ENCODE data around the gene KLHL30. TPM values are rescaled to one million over a fixed set of nuclear protein-coding genes. Genes with fewer than 3 reads are reported as not detected.
"Not testable (repeated sequence)": the region's sequence is repeated elsewhere in the genome, so short reads cannot be mapped to it uniquely, and the experiment has no call there.

Gene KLHL30
- total RNA-seq, 2 donors from 2014 or later: 0.07 to 0.13 TPM

DNA sequence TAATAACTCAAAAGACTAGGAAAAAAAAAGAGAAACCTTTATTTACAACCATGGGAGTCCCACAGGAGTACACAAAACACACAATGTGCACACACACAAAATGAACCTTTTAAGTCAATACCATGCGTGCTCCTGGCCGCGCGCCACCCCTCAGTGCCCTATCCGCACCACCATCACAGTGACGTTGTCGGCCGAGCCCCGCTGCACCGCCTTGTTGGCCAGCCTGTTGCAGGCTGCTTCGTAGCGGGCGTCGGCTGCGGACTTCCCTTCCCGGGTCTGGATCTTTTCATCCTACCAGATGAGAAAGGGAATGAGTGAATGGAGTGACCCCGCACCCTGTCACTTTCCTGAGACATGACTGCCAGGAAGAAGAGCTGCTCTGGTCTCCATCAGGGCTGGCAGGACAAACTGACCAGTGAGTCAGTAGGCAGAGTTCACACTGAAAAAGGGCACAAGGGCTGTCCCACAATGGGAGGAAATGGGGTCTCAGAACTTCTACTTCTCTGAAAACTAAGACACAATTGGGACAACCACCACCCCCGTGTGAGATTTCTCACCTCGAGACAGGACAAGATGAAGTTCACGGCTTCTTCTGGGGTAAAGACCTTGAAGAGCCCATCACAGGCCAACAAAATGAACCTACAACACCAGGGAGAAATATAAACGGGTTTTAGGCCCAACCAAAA, 32.1 kb downstream of the KLHL30 start:
- DNase-seq: no peak
- TF ChIP-seq, protein P1, sequence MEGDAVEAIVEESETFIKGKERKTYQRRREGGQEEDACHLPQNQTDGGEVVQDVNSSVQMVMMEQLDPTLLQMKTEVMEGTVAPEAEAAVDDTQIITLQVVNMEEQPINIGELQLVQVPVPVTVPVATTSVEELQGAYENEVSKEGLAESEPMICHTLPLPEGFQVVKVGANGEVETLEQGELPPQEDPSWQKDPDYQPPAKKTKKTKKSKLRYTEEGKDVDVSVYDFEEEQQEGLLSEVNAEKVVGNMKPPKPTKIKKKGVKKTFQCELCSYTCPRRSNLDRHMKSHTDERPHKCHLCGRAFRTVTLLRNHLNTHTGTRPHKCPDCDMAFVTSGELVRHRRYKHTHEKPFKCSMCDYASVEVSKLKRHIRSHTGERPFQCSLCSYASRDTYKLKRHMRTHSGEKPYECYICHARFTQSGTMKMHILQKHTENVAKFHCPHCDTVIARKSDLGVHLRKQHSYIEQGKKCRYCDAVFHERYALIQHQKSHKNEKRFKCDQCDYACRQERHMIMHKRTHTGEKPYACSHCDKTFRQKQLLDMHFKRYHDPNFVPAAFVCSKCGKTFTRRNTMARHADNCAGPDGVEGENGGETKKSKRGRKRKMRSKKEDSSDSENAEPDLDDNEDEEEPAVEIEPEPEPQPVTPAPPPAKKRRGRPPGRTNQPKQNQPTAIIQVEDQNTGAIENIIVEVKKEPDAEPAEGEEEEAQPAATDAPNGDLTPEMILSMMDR (IDR thresholded peaks at IDR 0.05): no peak
- H3K9ac ChIP-seq (ENCODE audit: low read depth in 2 of 2, low read length in 2 of 2): no peak overlapping the region
- H3K27ac ChIP-seq: peak overlapping the region; percentile 48
- intact Hi-C loops (cut with DNase I): no loop called here
- peaks cover 8% of the 10 kb centered on the region for H3K36me3 ChIP-seq
- H3K27me3 ChIP-seq: no peaks in the 10 kb centered on the region
- H3K9me3 ChIP-seq: no peaks in the 10 kb centered on the region
- no peak overlapping the region for H3K4me3 ChIP-seq
- peaks cover 2% of the 10 kb centered on the region for H3K4me1 ChIP-seq

DNA sequence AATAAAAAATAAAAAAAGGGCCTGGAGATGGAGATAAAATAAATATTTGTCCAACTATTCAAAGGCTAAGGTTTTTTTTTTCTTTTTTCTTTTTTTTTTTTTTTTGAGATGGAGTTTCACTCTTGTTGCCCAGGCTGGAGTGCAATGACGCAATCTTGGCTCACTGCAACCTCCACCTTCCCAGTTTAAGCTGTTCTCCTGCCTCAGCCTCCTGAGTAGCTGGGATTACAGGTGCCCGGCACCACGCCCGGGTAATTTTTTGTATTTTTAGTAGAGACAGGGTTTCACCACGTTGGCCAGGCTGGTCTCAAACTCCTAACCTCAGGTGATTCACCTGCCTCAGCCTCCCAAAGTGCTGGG, 32.6 kb downstream of the KLHL30 start:
- DNase-seq; H3K36me3 ChIP-seq; intact Hi-C loops (cut with DNase I); H3K27ac ChIP-seq; H3K9me3 ChIP-seq; H3K27me3 ChIP-seq; H3K9ac ChIP-seq (ENCODE audit: low read depth in 2 of 2, low read length in 2 of 2); H3K4me3 ChIP-seq; H3K4me1 ChIP-seq: not testable (repeated sequence)

DNA sequence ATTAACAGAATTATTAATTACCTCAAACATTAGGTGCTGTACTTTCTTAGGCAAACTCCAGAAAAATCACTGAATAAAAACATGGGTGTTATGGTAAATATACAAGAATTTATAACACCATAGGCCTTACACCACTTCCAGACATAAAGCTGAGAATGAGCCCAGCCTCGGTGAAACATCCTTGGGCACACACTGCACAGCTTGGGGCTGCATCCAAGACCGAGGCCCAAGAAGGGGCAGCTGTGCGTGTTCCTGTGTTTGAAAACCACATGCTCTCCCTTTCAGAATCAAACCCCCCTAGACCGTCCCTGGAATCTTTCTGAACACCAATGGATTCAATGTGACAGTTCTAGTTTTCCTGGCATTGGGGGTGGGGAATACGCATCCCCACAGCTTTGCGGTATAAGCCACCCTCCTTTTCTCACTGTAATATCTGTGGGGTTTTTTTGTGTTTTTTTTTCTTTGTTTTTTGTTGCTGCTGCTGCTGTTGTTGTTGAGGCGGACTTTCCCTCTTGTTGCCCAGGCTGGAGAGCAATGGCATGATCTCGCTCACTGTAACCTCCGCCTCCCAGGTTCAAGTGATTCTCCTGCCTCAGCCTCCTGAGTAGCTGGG, 33.2 kb downstream of the KLHL30 start:
- intact Hi-C loops (cut with DNase I): no loop called here
- TF ChIP-seq, protein P1 (IDR thresholded peaks at IDR 0.05): no peak

DNA sequence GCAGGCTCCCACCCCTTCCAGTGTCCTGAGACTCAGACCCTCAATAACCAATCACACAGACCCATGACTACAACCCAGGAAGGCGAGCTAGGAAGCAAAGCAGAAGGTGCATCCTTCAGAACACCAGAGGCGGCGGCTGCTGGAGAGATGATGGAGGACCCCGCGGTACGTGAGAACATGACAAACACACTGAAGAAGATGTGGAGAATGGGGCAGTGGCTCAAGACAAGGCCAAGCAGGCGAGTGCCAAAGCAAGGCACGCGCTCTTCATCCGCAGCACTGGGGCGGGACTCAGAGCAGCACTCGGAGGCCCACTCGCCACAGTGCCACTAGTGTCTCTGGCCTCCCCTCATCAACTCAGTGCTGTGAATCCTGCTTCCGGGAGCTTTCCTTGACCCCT, 34.0 kb downstream of the KLHL30 start:
- intact Hi-C loops (cut with DNase I): no loop called here
- DNase-seq: no peak
- H3K4me3 ChIP-seq: no peak overlapping the region
- peaks cover 8% of the 10 kb centered on the region for H3K36me3 ChIP-seq
- H3K27ac ChIP-seq: no peak overlapping the region
- peaks cover 2% of the 10 kb centered on the region for H3K4me1 ChIP-seq
- H3K9me3 ChIP-seq: no peaks in the 10 kb centered on the region
- H3K27me3 ChIP-seq: no peaks in the 10 kb centered on the region
- TF ChIP-seq, protein P1 (IDR thresholded peaks at IDR 0.05): no peak
- no peak overlapping the region for H3K9ac ChIP-seq (ENCODE audit: low read depth in 2 of 2, low read length in 2 of 2)

More for the DNA sequence above, 33.2 kb downstream of the KLHL30 start:
- DNase-seq: no peak
- peaks cover 2% of the 10 kb centered on the region for H3K4me1 ChIP-seq
- no peak overlapping the region for H3K27ac ChIP-seq
- H3K9ac ChIP-seq (ENCODE audit: low read depth in 2 of 2, low read length in 2 of 2): no peak overlapping the region
- H3K9me3 ChIP-seq: no peaks in the 10 kb centered on the region
- H3K36me3 ChIP-seq: peaks cover 8% of the 10 kb centered on the region
- H3K4me3 ChIP-seq: no peak overlapping the region
- H3K27me3 ChIP-seq: no peaks in the 10 kb centered on the region

DNA sequence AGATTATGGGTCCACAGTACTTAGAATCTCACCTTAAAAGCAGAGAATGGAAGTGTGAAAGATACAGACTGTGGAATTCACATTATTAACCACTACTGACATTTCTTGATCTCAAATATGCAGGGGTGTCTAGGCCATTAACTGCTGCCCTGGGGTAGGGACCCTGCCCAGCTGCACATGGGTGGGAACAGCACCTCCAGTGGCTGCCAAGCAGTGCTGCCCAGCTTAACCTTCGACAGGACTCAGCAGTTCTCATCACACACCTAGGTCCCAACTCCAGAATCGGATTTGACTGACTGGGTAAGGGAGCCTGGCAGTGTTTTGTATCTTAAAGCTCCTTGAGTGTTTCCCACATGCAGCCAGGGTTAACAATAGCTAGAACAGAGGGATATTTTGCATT, 35.2 kb downstream of the KLHL30 start:
- Histone ChIP-seq H3K27me3 (no peaks in the 10 kb centered on the region), H3K36me3 (peaks cover 8% of the 10 kb centered on the region), H3K4me1 (peaks cover 2% of the 10 kb centered on the region), H3K27ac (no peak overlapping the region), H3K9me3 (no peaks in the 10 kb centered on the region), H3K4me3 (no peak overlapping the region), H3K9ac (ENCODE audit: low read depth in 2 of 2, low read length in 2 of 2) (no peak overlapping the region)
- intact Hi-C loops (cut with DNase I): no loop called here
- no peak for DNase-seq
- TF ChIP-seq, protein P1 (IDR thresholded peaks at IDR 0.05): no peak

DNA sequence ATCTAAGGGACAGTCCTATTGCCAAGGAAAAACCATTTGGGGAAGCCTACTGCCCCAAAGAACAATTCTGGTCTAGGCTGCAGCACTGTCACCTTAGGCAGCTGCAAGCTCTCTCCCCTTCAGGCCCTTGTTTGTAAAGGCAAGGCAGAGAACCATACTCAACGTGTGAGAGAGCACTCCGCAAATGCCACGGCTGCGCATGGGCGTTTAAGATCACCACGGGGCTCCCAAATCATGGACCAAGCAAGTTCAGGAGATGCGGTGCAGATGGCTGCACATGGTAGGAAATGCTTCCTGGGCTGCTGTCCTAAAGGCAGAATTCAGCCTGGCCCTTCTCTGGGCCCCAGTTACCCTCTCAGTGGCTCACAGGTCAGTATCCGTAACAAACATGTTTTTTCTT, 35.8 kb downstream of the KLHL30 start:
- Histone ChIP-seq H3K9ac (ENCODE audit: low read depth in 2 of 2, low read length in 2 of 2) (no peak overlapping the region), H3K4me1 (peaks cover 2% of the 10 kb centered on the region), H3K4me3 (no peak overlapping the region), H3K27ac (peak overlapping the region; percentile 46), H3K36me3 (peaks cover 8% of the 10 kb centered on the region), H3K9me3 (no peaks in the 10 kb centered on the region), H3K27me3 (no peaks in the 10 kb centered on the region)
- DNase-seq: no peak
- intact Hi-C loops (cut with DNase I): no loop called here
- TF ChIP-seq, protein P1 (IDR thresholded peaks at IDR 0.05): no peak

Measured in colonic mucosa (tissue), 4 donors.